ENCODE data around the gene P4HB. TPM values are rescaled to one million over a fixed set of nuclear protein-coding genes. Genes with fewer than 3 reads are reported as not detected.

Gene P4HB
- total RNA-seq, 1 experiment from 2014 or later, result 759 TPM

DNA sequence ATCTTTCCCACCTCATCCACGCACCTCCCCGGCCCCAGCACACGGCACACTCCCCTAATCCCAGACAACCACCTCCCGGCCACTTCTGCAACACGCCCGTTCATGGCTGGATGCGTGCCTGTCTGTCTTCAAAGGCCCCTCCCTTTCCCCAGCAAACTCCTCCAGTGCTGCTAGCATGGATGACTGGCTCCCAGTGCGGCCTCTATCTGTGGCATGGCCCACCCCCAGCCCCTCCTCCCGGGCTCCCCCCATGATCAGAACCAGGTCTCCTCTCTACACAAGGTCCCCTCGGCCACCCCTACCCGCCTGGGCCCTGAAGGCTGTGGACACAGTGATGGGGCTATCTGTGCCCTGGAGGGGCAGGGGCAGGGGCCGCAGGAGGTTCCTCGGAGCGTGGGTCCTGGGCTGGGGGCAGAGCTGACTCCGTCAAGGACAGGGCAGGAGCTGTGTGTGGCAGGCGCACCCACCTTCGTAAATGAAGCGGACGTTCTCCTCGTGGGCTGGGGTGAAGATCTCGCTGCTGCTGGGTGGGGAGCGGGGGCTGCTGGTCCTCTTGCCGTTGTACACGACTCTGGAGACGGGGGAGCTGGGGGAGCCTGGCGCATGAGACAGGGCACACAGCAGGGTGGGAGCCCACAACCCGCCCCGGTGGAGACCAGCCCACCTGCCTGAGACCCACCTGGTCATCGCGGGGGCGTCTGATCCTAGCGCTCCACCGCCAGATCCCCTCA, 36.4 kb downstream of the P4HB start:
- Histone ChIP-seq H3K4me1 (ENCODE audit: control insufficient read depth, insufficient read depth, low read length) (peaks cover 26% of the 10 kb centered on the region), H3K27me3 (ENCODE audit: control insufficient read depth, insufficient read depth, low read length) (no peaks in the 10 kb centered on the region), H3K4me3 (ENCODE audit: low read depth in 2 of 2, low read length in 2 of 2) (no peak overlapping the region), H3K9me3 (ENCODE audit: control insufficient read depth, insufficient read depth, low read depth, low read length) (no peaks in the 10 kb centered on the region), H3K36me3 (ENCODE audit: control insufficient read depth, insufficient read depth, low read length) (no peaks in the 10 kb centered on the region), H3K27ac (ENCODE audit: low read length) (no peak overlapping the region)
- no peak for DNase-seq (ENCODE audit: low read depth, low spot score)
- POLR2A ChIA-PET, result interaction anchor here (0.6 kb wide), 1 partner anchor 112 kb away, joined by 4 read pairs; no protein-coding TSS in a partner anchor
- in situ Hi-C loops (cut with HindIII; ENCODE audit: low pct_unique_long_range_greater_than_20kb, low sequenced_read_pairs), result no loop called here
- BruUV-seq (replicated peaks), result no TSS peak
- TF ChIP-seq POLR2AphosphoS5 (IDR thresholded peaks at IDR 0.05; ENCODE audit: low read depth, low read length) (no peak), TCF7L2 (IDR thresholded peaks at IDR 0.05; ENCODE audit: low read depth, low read length) (no peak), SIN3A (IDR thresholded peaks at IDR 0.05; ENCODE audit: borderline replicate concordance, insufficient read depth, low read depth, low read length) (no peak)
- TF ChIP-seq, protein P1, sequence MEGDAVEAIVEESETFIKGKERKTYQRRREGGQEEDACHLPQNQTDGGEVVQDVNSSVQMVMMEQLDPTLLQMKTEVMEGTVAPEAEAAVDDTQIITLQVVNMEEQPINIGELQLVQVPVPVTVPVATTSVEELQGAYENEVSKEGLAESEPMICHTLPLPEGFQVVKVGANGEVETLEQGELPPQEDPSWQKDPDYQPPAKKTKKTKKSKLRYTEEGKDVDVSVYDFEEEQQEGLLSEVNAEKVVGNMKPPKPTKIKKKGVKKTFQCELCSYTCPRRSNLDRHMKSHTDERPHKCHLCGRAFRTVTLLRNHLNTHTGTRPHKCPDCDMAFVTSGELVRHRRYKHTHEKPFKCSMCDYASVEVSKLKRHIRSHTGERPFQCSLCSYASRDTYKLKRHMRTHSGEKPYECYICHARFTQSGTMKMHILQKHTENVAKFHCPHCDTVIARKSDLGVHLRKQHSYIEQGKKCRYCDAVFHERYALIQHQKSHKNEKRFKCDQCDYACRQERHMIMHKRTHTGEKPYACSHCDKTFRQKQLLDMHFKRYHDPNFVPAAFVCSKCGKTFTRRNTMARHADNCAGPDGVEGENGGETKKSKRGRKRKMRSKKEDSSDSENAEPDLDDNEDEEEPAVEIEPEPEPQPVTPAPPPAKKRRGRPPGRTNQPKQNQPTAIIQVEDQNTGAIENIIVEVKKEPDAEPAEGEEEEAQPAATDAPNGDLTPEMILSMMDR (IDR thresholded peaks at IDR 0.05), result no peak
- TF ChIP-seq, protein P2, sequence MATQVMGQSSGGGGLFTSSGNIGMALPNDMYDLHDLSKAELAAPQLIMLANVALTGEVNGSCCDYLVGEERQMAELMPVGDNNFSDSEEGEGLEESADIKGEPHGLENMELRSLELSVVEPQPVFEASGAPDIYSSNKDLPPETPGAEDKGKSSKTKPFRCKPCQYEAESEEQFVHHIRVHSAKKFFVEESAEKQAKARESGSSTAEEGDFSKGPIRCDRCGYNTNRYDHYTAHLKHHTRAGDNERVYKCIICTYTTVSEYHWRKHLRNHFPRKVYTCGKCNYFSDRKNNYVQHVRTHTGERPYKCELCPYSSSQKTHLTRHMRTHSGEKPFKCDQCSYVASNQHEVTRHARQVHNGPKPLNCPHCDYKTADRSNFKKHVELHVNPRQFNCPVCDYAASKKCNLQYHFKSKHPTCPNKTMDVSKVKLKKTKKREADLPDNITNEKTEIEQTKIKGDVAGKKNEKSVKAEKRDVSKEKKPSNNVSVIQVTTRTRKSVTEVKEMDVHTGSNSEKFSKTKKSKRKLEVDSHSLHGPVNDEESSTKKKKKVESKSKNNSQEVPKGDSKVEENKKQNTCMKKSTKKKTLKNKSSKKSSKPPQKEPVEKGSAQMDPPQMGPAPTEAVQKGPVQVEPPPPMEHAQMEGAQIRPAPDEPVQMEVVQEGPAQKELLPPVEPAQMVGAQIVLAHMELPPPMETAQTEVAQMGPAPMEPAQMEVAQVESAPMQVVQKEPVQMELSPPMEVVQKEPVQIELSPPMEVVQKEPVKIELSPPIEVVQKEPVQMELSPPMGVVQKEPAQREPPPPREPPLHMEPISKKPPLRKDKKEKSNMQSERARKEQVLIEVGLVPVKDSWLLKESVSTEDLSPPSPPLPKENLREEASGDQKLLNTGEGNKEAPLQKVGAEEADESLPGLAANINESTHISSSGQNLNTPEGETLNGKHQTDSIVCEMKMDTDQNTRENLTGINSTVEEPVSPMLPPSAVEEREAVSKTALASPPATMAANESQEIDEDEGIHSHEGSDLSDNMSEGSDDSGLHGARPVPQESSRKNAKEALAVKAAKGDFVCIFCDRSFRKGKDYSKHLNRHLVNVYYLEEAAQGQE (IDR thresholded peaks at IDR 0.05; ENCODE audit: insufficient read depth in 1 of 2, low read depth in 2 of 2, low read length in 1 of 2), result no peak
- CTCF ChIA-PET, result no interaction called here
- intact Hi-C loops (cut with micrococcal nuclease; ENCODE audit: unreplicated experiment), result no loop called here
- ATAC-seq, result no peak

DNA sequence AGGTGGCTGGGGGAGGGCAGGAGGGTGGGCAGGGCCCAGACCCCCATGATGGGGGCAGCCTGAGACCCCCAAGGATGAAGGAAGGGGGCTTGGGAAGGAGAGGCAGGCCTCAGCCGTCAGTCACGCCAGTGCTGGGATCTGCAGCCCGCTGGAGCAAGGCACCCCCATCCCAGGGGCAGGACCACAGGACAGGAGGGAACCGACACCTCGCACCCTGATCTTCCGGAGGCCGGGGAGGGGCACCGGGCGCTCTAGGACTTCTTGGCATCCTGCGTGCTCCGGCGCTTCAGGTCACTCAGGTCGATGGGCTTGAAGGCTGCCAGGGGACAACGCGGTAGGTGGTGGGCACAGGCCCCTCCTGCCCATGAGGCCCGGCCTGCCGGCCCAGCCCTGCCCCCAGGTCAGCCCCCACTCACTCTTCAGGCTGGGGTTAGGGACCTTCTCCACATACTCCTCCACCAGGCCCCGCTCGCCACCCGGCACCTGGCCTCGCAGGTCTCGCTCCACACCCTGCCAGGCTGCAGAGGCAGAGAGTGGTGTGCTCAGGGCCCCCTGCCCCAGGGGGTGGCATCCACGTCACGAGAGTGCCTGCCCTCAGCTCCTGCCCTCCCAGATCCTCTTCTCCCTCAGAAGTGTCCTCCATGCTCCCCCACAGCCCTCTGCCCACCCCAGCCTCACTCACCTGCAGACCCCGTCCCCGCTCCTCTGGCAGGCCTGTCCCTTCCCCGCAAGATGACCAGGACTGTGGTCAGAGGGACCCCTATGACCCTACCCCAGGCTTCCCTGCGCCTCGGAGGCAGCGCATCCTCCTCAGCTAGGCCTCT, 37.1 kb downstream of the P4HB start:
- Histone ChIP-seq H3K27ac (ENCODE audit: low read length) (no peak overlapping the region), H3K27me3 (ENCODE audit: control insufficient read depth, insufficient read depth, low read length) (no peaks in the 10 kb centered on the region), H3K4me1 (ENCODE audit: control insufficient read depth, insufficient read depth, low read length) (peaks cover 18% of the 10 kb centered on the region), H3K36me3 (ENCODE audit: control insufficient read depth, insufficient read depth, low read length) (no peaks in the 10 kb centered on the region), H3K4me3 (ENCODE audit: low read depth in 2 of 2, low read length in 2 of 2) (no peak overlapping the region), H3K9me3 (ENCODE audit: control insufficient read depth, insufficient read depth, low read depth, low read length) (no peaks in the 10 kb centered on the region)
- TF ChIP-seq, protein P2 (IDR thresholded peaks at IDR 0.05; ENCODE audit: insufficient read depth in 1 of 2, low read depth in 2 of 2, low read length in 1 of 2), result no peak
- TF ChIP-seq TCF7L2 (IDR thresholded peaks at IDR 0.05; ENCODE audit: low read depth, low read length) (no peak), POLR2AphosphoS5 (IDR thresholded peaks at IDR 0.05; ENCODE audit: low read depth, low read length) (no peak), SIN3A (IDR thresholded peaks at IDR 0.05; ENCODE audit: borderline replicate concordance, insufficient read depth, low read depth, low read length) (no peak)
- TF ChIP-seq, protein P1 (IDR thresholded peaks at IDR 0.05), result no peak
- intact Hi-C loops (cut with micrococcal nuclease; ENCODE audit: unreplicated experiment) (no loop called here), in situ Hi-C loops (cut with HindIII; ENCODE audit: low pct_unique_long_range_greater_than_20kb, low sequenced_read_pairs) (no loop called here)
- no peak for DNase-seq (ENCODE audit: low read depth, low spot score)
- ChIA-PET CTCF (interaction anchor here (0.6 kb wide), 2 partner anchors 100 to 301 kb away, joined by 10 to 16 read pairs; no protein-coding TSS in a partner anchor), POLR2A (interaction anchor here (0.6 kb wide), 1 partner anchor 105 kb away, joined by 3 read pairs; no protein-coding TSS in a partner anchor)
- no TSS peak for BruUV-seq (replicated peaks)
- ATAC-seq, result no peak
